HG02870 (cell line): ENCODE data around the gene CCL3.
"Not testable (repeated sequence)": the region's sequence is repeated elsewhere in the genome, so short reads cannot be mapped to it uniquely, and the experiment has no call there.

ENCODE experiments used
- ATAC-seq: cut with Tn5 transposase; IDR thresholded peaks from one replicate; pipeline ENCODE4 v1.9.1; 2021; ENCODE audit warnings: mild to moderate bottlenecking, moderate library complexity; ENCODE audit not compliant: unreplicated experiment

CCL3 gene

GRCh38 chr17:36087897-36088572 lies 1.9 kb downstream of the CCL3 start:
- not testable (repeated sequence) for ATAC-seq

GRCh38 chr17:36087471-36087870 lies 2.5 kb downstream of the CCL3 start:
- ATAC-seq, result not testable (repeated sequence)

DNA sequence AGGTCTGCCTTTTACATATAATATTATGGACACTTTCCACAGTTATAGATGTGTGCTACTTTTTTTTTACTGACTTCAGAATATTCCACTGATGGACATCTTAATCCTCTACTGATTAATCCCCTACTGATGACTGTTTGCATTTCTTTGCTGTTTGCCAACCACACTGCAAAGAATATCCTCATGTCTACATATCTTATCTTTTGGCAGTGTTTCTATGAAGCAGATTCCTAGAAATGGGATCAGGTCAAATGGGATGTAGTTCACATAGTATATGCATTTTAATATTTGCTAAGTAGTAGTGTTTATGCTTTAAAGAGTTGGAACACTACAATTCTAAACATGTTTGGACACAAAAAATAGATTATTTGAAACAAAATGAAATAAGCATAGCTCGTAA lies 3.2 kb downstream of the CCL3 start:
- no peak for ATAC-seq

DNA sequence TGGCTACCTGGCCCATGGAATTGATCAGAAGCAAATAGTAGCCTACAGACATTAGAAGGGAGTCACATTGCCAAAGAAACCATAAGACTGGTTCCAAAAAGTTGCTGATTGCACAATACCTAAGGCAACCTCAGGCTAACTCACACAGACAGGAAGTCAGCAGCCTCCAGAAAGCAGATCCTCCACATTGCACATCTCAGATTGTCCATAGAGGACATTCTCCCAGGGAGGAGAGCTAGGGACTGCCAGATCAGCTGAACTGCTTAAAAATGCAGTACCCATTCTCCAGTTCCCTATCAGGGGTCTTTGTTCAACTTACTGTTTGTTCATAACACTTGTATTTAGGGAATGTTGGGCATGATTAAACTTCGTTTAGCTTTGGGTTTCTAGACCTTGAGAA lies 4.2 kb downstream of the CCL3 start:
- no peak for ATAC-seq

DNA sequence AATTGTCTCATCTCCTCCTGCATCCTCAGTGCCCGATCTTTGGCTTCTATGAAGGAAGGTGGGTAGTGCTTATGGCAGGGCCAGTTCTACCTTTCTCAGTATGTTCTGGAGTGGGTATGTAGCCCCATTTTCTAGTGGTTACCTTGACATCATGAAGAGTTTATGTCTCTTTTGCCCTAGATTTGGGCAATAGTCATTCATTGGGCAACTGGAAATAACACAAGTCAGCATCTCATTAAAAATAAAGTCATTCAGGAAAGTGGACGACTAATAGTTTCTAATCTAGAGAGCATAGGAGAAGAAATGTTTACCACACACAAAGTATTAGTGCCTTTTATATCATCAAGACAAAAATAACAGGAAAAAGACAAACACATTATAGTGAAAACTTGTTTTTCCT lies 6.3 kb downstream of the CCL3 start:
- ATAC-seq, result not testable (repeated sequence)

- peak; percentile 66 for ATAC-seq
These were observed 7.3 kb downstream of the CCL3 start for GRCh38 chr17:36082482-36083120.

DNA sequence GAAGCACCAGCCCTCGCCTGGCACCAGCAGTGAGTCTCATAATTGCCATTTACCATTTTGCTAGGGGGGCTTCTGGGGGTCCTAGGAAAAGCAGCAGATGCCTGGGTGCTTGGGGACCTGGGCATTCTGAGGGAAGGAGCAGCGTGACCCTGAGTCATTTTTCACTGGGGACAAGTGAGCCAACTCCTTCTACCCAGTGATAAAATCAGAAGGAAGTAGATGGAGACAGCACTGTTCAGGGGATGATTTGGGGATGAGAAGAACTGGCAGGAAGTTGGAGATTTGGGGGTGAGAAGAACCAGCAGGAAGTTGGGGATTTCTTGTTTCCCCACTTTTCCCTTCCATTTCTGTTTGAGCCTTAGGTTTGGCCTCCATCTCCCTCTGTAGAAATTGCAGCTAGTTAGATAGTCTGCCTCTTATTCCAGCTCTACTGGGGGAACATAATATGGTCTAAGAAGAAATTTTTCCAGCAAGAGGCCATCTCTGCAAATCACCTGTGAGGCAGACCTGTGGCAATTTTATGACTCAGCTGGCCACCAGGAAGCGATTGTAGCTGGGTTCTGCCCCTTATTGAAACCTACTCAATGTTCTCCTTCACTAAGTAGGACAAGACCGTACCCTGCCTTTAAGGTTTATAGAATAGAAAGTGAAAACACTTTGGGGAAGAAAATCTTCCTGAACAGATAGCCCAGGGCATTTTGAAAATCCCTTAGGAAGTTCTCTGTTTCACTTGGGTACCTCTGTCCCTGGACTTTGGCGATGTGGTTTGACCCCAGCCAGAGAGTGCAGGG lies 8.1 kb downstream of the CCL3 start:
- not testable (repeated sequence) for ATAC-seq

DNA sequence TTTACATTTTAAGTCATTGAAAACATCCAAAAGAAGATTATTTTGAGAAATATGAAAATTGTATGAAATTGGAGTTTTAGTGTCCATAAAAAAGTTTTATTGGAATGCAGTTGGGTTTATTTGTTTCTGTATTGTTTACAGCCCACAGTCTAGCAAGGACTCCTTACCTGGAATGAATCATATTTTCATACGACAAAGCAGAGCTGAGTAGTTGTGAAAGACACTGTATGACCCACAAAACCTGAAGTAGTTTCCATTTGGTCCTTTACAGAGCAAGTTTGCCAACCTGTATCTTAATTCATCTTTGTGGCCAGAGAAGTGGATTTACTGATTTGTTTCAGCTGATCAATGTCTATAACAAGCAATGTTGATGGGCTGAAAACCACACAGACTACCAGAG lies 15.6 kb downstream of the CCL3 start:
- peak; percentile 75 for ATAC-seq

GRCh38 chr17:36072431-36073121 lies 17.4 kb downstream of the CCL3 start:
- no peak for ATAC-seq

DNA sequence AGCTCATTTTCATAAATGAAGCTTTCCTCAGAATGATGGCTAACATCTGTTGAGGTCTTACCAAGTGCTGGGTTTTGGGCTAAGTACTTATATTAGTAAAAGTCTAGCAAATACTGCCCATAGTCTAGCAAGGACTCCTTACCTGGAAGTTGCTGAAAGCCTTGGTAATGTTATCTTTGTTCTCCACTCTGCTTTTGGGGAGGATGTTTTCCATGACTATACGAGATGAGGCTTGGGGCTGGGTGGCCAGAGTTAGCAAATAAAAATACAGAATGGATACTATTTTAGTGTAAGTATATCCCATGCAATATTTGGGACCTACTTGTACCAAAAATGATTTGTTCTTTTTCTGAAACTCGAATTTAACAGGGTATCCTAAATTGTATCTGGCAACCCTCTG lies 18.2 kb downstream of the CCL3 start:
- no peak for ATAC-seq

GRCh38 chr17:36070427-36070826 lies 19.5 kb downstream of the CCL3 start:
- no peak for ATAC-seq

- ATAC-seq, result no peak
These were observed 20.8 kb downstream of the CCL3 start for GRCh38 chr17:36069136-36069535.

- ATAC-seq, result no peak
These were observed 21.4 kb downstream of the CCL3 start for GRCh38 chr17:36068524-36068923.

DNA sequence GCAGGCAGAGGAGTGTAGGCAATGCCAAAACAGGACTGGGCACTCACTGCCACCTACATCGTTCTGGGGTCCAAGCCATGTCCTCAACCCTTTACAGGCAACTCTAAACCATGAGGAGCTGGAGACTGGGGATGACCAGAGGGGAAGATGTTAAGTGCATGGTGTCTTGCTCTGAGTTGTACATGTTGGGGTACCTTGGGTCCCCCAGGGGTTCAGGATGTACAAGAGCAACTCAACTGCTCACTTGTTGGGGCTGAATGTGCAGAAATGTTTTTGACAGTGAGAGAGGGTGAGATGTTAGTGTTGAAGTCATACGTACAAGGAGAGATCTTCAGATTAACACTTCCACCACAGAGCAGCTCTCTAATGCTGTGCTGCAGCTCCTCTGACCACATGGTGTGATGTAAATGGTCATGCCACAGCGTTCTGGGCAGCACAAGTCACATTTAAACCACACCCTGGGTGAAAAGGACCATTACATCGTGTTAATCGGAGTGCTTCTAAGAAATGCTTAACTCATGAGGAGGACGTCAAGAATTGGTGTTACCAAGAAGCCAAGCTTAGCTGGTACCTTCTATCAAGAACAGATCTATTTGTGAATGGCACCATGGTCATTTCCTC lies 23.5 kb downstream of the CCL3 start:
- no peak for ATAC-seq

DNA sequence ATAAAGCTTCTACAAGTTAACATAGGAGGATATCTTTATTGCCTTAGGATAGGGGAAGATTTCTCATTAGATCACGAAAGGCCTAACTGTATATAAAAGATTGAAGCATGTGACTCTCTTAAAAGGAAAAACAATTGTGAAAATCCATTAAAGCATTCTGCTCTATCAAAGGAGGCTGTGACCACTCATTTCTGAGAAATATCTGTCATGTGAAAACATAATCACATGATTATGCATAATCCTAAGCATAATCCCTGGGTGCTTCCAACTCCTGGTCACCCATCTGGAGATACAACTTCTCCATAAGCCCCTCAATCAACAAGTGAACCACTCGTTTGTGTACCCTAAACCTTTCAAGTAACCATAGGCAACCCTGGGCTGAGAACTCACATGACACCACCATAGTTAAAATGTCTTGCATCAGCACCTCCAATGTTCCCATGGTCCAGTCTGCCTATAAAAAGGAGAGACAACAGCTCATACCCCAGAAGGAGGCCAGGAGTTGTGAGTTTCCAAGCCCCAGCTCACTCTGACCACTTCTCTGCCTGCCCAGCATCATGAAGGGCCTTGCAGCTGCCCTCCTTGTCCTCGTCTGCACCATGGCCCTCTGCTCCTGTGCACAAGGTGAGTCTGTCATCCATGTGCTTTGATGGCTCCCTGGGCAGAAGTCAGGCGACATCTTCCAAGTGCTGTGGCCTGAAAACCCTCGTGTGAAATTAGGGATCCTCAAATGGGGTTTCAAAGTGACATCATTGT lies 26.0 kb downstream of the CCL3 start, which contains the start of gene CCL18:
CCL18 (plus strand) TSS at position 487 of the 756 bp plus-strand sequence; CDS start at position 558, 71 bp downstream.
- no peak for ATAC-seq

GRCh38 chr17:36060816-36061215 lies 29.1 kb downstream of the CCL3 start:
- no peak for ATAC-seq

GRCh38 chr17:36059406-36059805 lies 30.5 kb downstream of the CCL3 start:
- ATAC-seq, result no peak

- ATAC-seq, result no peak
These were observed 32.0 kb downstream of the CCL3 start for GRCh38 chr17:36057911-36058310.

- no peak for ATAC-seq
These were observed 33.9 kb downstream of the CCL3 start for GRCh38 chr17:36055921-36056520.

DNA sequence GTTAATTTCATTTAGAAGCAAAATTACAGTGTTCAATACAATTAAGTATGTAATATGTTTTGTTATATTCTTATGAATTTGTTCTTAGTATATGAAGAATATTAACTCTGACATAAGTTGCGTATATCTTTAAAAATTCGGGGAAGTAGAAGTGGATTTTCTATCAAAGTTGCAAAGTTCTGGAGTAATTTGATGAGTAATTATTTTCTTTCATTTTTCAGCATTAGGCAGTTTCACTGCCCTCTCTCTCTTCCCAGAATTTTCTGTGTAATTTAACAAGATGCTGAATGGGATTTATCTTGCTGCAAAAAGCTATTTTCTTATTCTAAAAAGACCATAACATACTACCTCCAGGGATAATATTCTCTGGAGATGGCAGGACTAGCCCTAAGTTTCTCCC lies 34.8 kb downstream of the CCL3 start:
- ATAC-seq, result no peak
